Neural progenitor cell (in vitro differentiated cells): ENCODE results near the gene SERBP1. TPM values are rescaled to one million over a fixed set of nuclear protein-coding genes. Genes with fewer than 3 reads are reported as not detected.

Experiments
- DNase-seq: peaks from one replicate; pipeline ENCODE4 v3.0.0-alpha.2; 2016; ENCODE audit warnings: low spot score
- H2AFZ ChIP-seq: fragments of 200-600 bp; sonication (generic); replicated peaks from 2 replicates; pipeline ENCODE4 v1.6.1; 2016; ENCODE audit warnings: antibody characterized with exemption
- H3F3A ChIP-seq: fragments of 200-600 bp; sonication (generic); 2 replicates; pipeline ENCODE4 v1.6.1; 2016; ENCODE audit warnings: antibody characterized with exemption, low read depth
- H3K27ac ChIP-seq: fragments of 200-600 bp; sonication (generic); 2 replicates; pipeline ENCODE4 v1.5.1; 2016; ENCODE audit warnings: mild to moderate bottlenecking
- H3K27me3 ChIP-seq: fragments of 200-600 bp; sonication (generic); 2 replicates; pipeline ENCODE4 v1.6.1; 2016; ENCODE audit warnings: mild to moderate bottlenecking, moderate library complexity
- H3K36me3 ChIP-seq: fragments of 200-600 bp; sonication (generic); 2 replicates; pipeline ENCODE4 v1.5.1; 2016
- H3K4me1 ChIP-seq: fragments of 200-600 bp; sonication (generic); 2 replicates; pipeline ENCODE4 v1.6.1; 2016; ENCODE audit warnings: mixed run types
- H3K4me2 ChIP-seq: fragments of 200-600 bp; sonication (generic); 2 replicates; pipeline ENCODE4 v1.6.1; 2016
- H3K4me3 ChIP-seq: fragments of 200-600 bp; sonication (generic); 2 replicates; pipeline ENCODE4 v1.5.1; 2016
- H3K79me2 ChIP-seq: fragments of 200-600 bp; sonication (generic); 2 replicates; pipeline ENCODE4 v1.6.1; 2016; ENCODE audit warnings: low read depth
- H3K9ac ChIP-seq: fragments of 200-600 bp; sonication (generic); 2 replicates; pipeline ENCODE4 v1.6.1; 2016
- H3K9me3 ChIP-seq: fragments of 200-600 bp; sonication (generic); 2 replicates; pipeline ENCODE4 v1.5.1; 2016; ENCODE audit warnings: low read depth
- H4K20me1 ChIP-seq: fragments of 200-600 bp; sonication (generic); 2 replicates; pipeline ENCODE4 v1.6.1; 2016; ENCODE audit warnings: low read depth
- H3K27ac Mint-ChIP-seq: 3 replicates; pipeline ENCODE4 v1.8.0; 2021; ENCODE audit warnings: mixed read lengths
- H3K27me3 Mint-ChIP-seq: 2 replicates; pipeline ENCODE4 v1.8.0; 2022; ENCODE audit warnings: low read depth, mild to moderate bottlenecking, inconsistent platforms, moderate library complexity, mixed read lengths; ENCODE audit not compliant: insufficient read depth
- H3K36me3 Mint-ChIP-seq: 3 replicates; pipeline ENCODE4 v1.8.0; 2021; ENCODE audit warnings: mixed read lengths
- H3K4me1 Mint-ChIP-seq: 3 replicates; pipeline ENCODE4 v1.8.0; 2021; ENCODE audit warnings: mixed read lengths
- H3K4me3 Mint-ChIP-seq: 3 replicates; pipeline ENCODE4 v1.8.0; 2021; ENCODE audit warnings: mild to moderate bottlenecking, moderate library complexity, mixed read lengths
- H3K9me3 Mint-ChIP-seq: 3 replicates; pipeline ENCODE4 v1.8.0; 2020; ENCODE audit warnings: mixed read lengths
- CTCF ChIP-seq: fragments of 200-600 bp; sonication (generic); IDR thresholded peaks from 2 replicates; pipeline ENCODE4 v1.5.1; 2017; ENCODE audit warnings: antibody characterized with exemption, mild to moderate bottlenecking
- EZH2 ChIP-seq: fragments of 200-600 bp; sonication (generic); IDR thresholded peaks from 2 replicates; pipeline ENCODE4 v1.6.1; 2017; ENCODE audit warnings: antibody characterized with exemption, mild to moderate bottlenecking, moderate library complexity
- EZH2phosphoT487 ChIP-seq: fragments of 200-600 bp; sonication (generic); IDR thresholded peaks from 2 replicates; pipeline ENCODE4 v1.6.1; 2017; ENCODE audit warnings: antibody characterized with exemption
- total RNA-seq: library from RNA; depleted of rRNA; stranded (reverse); fragments of >200 nt; gene quantifications from 2 replicates; pipeline ENCODE4 v1.2.3, GENCODE V29; 2015; ENCODE audit warnings: low replicate concordance

SERBP1 gene
- total RNA-seq = 399 and 534 TPM in 2 replicates

- Mint-ChIP-seq H3K27ac (peak within 1 kb of the TSS; percentile 99), H3K27me3 (peaks cover 5% of the 10 kb centered on the region), H3K36me3 (peaks cover 23% of the 10 kb centered on the region), H3K9me3 (no peaks in the 10 kb centered on the region), H3K4me3 (peak within 1 kb of the TSS; percentile 99), H3K4me1 (peaks cover 35% of the 10 kb centered on the region)
- H3K27me3 ChIP-seq = peaks cover 12% of the 10 kb centered on the region
- peaks cover 20% of the 10 kb centered on the region for H3K36me3 ChIP-seq
- peaks cover 47% of the 10 kb centered on the region for H3K79me2 ChIP-seq
- H4K20me1 ChIP-seq = peaks cover 44% of the 10 kb centered on the region
- peak within 1 kb of the TSS; percentile 95 for H3K9ac ChIP-seq
- H3K4me2 ChIP-seq = peak within 1 kb of the TSS; percentile 93
- peaks cover 22% of the 10 kb centered on the region for H3K4me1 ChIP-seq
- H3K4me3 ChIP-seq = peak within 1 kb of the TSS; percentile 80
- H2AFZ ChIP-seq = peak within 1 kb of the TSS; percentile 96
- H3F3A ChIP-seq = peaks cover 11% of the 10 kb centered on the region
- H3K27ac ChIP-seq = peak within 1 kb of the TSS; percentile 24
- peak; percentile 99 for DNase-seq
- TF ChIP-seq EZH2phosphoT487 (no peak), CTCF (no peak), EZH2 (no peak)
- no peaks in the 10 kb centered on the region for H3K9me3 ChIP-seq
Observed at GRCh38 chr1:67430358-67431155, at the start of gene SERBP1. Gene SERBP1, minus strand, starts transcription at chr1:67430402. Its CDS starts 102 bp downstream, at chr1:67430300.

- Mint-ChIP-seq H3K36me3 (no peaks in the 10 kb centered on the region), H3K4me3 (no peak overlapping the region), H3K27me3 (peaks cover 4% of the 10 kb centered on the region), H3K4me1 (peaks cover 19% of the 10 kb centered on the region), H3K9me3 (peaks cover 2% of the 10 kb centered on the region), H3K27ac (no peak overlapping the region)
- Histone ChIP-seq H3K27ac (no peak overlapping the region), H3K27me3 (no peaks in the 10 kb centered on the region), H4K20me1 (no peaks in the 10 kb centered on the region), H3K36me3 (no peaks in the 10 kb centered on the region), H3K9ac (no peak overlapping the region), H3K4me2 (no peak overlapping the region), H3F3A (peaks cover 7% of the 10 kb centered on the region), H3K9me3 (no peaks in the 10 kb centered on the region), H3K4me1 (peaks cover 6% of the 10 kb centered on the region), H2AFZ (peak overlapping the region; percentile 35), H3K79me2 (no peaks in the 10 kb centered on the region), H3K4me3 (no peak overlapping the region)
- DNase-seq = no peak
- TF ChIP-seq CTCF (no peak), EZH2 (no peak), EZH2phosphoT487 (no peak)
Observed at GRCh38 chr1:67479146-67479891, 49.1 kb upstream of the SERBP1 start.

- TF ChIP-seq EZH2phosphoT487 (no peak), CTCF (no peak), EZH2 (no peak)
- H3K27me3 Mint-ChIP-seq = peaks cover 2% of the 10 kb centered on the region
- H3K27ac ChIP-seq = no peak overlapping the region
Observed at GRCh38 chr1:67476906-67477305, 46.7 kb upstream of the SERBP1 start.

More at GRCh38 chr1:67476906-67477305, 46.7 kb upstream of the SERBP1 start:
- H3K4me3 ChIP-seq = no peak overlapping the region
- Mint-ChIP-seq H3K27ac (no peak overlapping the region), H3K4me3 (no peak overlapping the region), H3K4me1 (peaks cover 6% of the 10 kb centered on the region), H3K9me3 (no peaks in the 10 kb centered on the region), H3K36me3 (no peaks in the 10 kb centered on the region)
- H4K20me1 ChIP-seq = no peaks in the 10 kb centered on the region
- no peaks in the 10 kb centered on the region for H3K79me2 ChIP-seq
- no peaks in the 10 kb centered on the region for H3K9me3 ChIP-seq
- H3K4me2 ChIP-seq = no peak overlapping the region
- H2AFZ ChIP-seq = no peak overlapping the region
- no peaks in the 10 kb centered on the region for H3K36me3 ChIP-seq
- H3K9ac ChIP-seq = no peak overlapping the region
- H3K4me1 ChIP-seq = no peaks in the 10 kb centered on the region
- DNase-seq = no peak
- H3K27me3 ChIP-seq = no peaks in the 10 kb centered on the region
- no peaks in the 10 kb centered on the region for H3F3A ChIP-seq
